ENCODE data around the gene SORCS1. TPM values are rescaled to one million over a fixed set of nuclear protein-coding genes. Genes with fewer than 3 reads are reported as not detected.

SORCS1 gene
- total and polyA plus RNA-seq, 3 donors from 2014 or later: 2.6 to 9.6 (median 4.6) TPM

DNA sequence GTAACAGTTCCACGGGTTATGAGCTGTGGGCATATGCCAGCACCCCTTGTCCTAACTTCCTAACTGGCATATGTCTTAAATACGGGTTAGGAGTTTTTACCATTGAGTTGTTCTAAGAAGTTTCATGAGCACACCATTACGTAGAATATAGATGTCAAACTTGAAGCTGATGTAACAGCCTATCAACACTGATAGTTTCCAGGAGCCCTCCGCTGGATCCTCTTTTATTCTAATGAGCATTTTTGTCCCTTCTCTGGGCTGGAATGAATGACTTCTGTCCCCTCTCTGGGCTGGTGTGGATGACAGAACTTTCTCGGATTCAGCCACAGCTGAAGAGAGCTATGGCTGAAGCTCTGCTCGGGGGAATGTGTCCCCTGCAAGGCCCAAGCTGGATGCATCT lies 256.3 kb downstream of the SORCS1 start:
- TF ChIP-seq POLR2A (IDR thresholded peaks at IDR 0.05): no peak
- TF ChIP-seq, protein P1, sequence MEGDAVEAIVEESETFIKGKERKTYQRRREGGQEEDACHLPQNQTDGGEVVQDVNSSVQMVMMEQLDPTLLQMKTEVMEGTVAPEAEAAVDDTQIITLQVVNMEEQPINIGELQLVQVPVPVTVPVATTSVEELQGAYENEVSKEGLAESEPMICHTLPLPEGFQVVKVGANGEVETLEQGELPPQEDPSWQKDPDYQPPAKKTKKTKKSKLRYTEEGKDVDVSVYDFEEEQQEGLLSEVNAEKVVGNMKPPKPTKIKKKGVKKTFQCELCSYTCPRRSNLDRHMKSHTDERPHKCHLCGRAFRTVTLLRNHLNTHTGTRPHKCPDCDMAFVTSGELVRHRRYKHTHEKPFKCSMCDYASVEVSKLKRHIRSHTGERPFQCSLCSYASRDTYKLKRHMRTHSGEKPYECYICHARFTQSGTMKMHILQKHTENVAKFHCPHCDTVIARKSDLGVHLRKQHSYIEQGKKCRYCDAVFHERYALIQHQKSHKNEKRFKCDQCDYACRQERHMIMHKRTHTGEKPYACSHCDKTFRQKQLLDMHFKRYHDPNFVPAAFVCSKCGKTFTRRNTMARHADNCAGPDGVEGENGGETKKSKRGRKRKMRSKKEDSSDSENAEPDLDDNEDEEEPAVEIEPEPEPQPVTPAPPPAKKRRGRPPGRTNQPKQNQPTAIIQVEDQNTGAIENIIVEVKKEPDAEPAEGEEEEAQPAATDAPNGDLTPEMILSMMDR (IDR thresholded peaks at IDR 0.05): no peak
- intact Hi-C loops (cut with DNase I; ENCODE audit: low total_unique reads): no loop called here
- Histone ChIP-seq H3K27me3 (no peaks in the 10 kb centered on the region), H3K4me3 (no peak overlapping the region), H3K27ac (no peak overlapping the region), H3K36me3 (ENCODE audit: low read depth, missing control alignments) (no peaks in the 10 kb centered on the region), H3K9me3 (no peaks in the 10 kb centered on the region), H3K4me1 (no peaks in the 10 kb centered on the region)
- 92 to 94% methylated on average over 5 to 6 of the region's 6 CpGs for WGBS, 2 donors
- no peak for DNase-seq

GRCh38 chr10:106904209-106904608 lies 260.3 kb downstream of the SORCS1 start:
- 53 to 69% methylated on average over 1 of the region's 1 CpG for WGBS, 2 donors
- no peaks in the 10 kb centered on the region for H3K27me3 ChIP-seq
- intact Hi-C loops (cut with DNase I; ENCODE audit: low total_unique reads): no loop called here
- H3K4me3 ChIP-seq: no peak overlapping the region
- no peak overlapping the region for H3K27ac ChIP-seq
- TF ChIP-seq, protein P1 (IDR thresholded peaks at IDR 0.05): no peak
- TF ChIP-seq POLR2A (IDR thresholded peaks at IDR 0.05): no peak
- no peaks in the 10 kb centered on the region for H3K36me3 ChIP-seq (ENCODE audit: low read depth, missing control alignments)
- no peak for DNase-seq
- no peaks in the 10 kb centered on the region for H3K4me1 ChIP-seq
- H3K9me3 ChIP-seq: no peaks in the 10 kb centered on the region

- 77 to 81% methylated on average over 2 of the region's 2 CpGs for WGBS, 2 donors
- Histone ChIP-seq H3K27me3 (no peaks in the 10 kb centered on the region), H3K4me1 (no peaks in the 10 kb centered on the region), H3K9me3 (no peaks in the 10 kb centered on the region), H3K27ac (no peak overlapping the region), H3K36me3 (ENCODE audit: low read depth, missing control alignments) (no peaks in the 10 kb centered on the region), H3K4me3 (no peak overlapping the region)
- DNase-seq: no peak
- intact Hi-C loops (cut with DNase I; ENCODE audit: low total_unique reads): no loop called here
- TF ChIP-seq, protein P1 (IDR thresholded peaks at IDR 0.05): no peak
- no peak for TF ChIP-seq POLR2A (IDR thresholded peaks at IDR 0.05)
These were observed 261.3 kb downstream of the SORCS1 start for GRCh38 chr10:106903180-106903579.

- H3K4me3 ChIP-seq: no peak overlapping the region
- no peaks in the 10 kb centered on the region for H3K36me3 ChIP-seq (ENCODE audit: low read depth, missing control alignments)
- WGBS, 2 donors: 84 to 87% methylated on average over 7 of the region's 7 CpGs
- H3K9me3 ChIP-seq: no peaks in the 10 kb centered on the region
- DNase-seq: no peak
- no peaks in the 10 kb centered on the region for H3K27me3 ChIP-seq
- TF ChIP-seq, protein P1 (IDR thresholded peaks at IDR 0.05): no peak
- TF ChIP-seq POLR2A (IDR thresholded peaks at IDR 0.05): no peak
- no peaks in the 10 kb centered on the region for H3K4me1 ChIP-seq
- H3K27ac ChIP-seq: no peak overlapping the region
- intact Hi-C loops (cut with DNase I; ENCODE audit: low total_unique reads): no loop called here
These were observed 264.4 kb downstream of the SORCS1 start for GRCh38 chr10:106900016-106900652.

DNA sequence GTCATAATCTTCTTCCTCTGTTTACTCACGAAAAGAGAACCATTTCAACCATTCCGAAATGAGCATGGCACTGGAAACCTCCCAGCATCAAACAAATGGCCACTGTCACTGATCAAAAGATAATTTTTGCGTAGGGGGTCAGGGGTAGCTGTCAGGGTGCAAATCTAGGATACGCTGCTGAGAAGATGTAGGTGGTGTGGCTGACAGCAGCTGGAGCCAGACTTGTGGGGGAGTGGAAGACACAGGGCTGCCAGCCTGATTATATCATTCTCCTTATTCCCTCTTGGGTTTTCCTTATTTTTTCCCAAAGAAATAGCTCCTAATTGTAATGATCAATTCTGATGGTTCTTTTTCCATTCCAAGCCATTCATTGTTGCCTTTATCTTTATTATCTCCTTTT lies 266.1 kb downstream of the SORCS1 start:
- no peak overlapping the region for H3K27ac ChIP-seq
- 73% methylated on average over 4 of the region's 4 CpGs for WGBS, 2 donors
- intact Hi-C loops (cut with DNase I; ENCODE audit: low total_unique reads): no loop called here

More for the DNA sequence above, 266.1 kb downstream of the SORCS1 start:
- no peaks in the 10 kb centered on the region for H3K9me3 ChIP-seq
- no peaks in the 10 kb centered on the region for H3K4me1 ChIP-seq
- no peak overlapping the region for H3K4me3 ChIP-seq
- no peaks in the 10 kb centered on the region for H3K36me3 ChIP-seq (ENCODE audit: low read depth, missing control alignments)
- no peak for TF ChIP-seq POLR2A (IDR thresholded peaks at IDR 0.05)
- TF ChIP-seq, protein P1 (IDR thresholded peaks at IDR 0.05): no peak
- DNase-seq: peak; percentile 20
- no peaks in the 10 kb centered on the region for H3K27me3 ChIP-seq
